SJSA1 (cell line): ENCODE data around the gene PRMT1. TPM values are rescaled to one million over a fixed set of nuclear protein-coding genes. Genes with fewer than 3 reads are reported as not detected.

Experiments
- DNase-seq, 2 experiments: peaks; one replicate each; pipeline ENCODE4 v3.0.0-alpha.2; 2015 to 2020; ENCODE audit warnings: low spot score in 2 of 2, low read depth in 1 of 2
- H3K27ac ChIP-seq: fragments of 250-450 bp; sonication (Bioruptor Pico); 2 replicates; pipeline ENCODE4 v1.5.1; 2020; ENCODE audit warnings: mild to moderate bottlenecking, moderate library complexity
- H3K27me3 ChIP-seq: fragments of 250-450 bp; sonication (Bioruptor Pico); replicated peaks from 2 replicates; pipeline ENCODE4 v1.5.1; 2020; ENCODE audit warnings: mild to moderate bottlenecking, moderate library complexity
- H3K36me3 ChIP-seq: fragments of 250-450 bp; sonication (Bioruptor Pico); 2 replicates; pipeline ENCODE4 v1.5.1; 2020; ENCODE audit warnings: mild to moderate bottlenecking
- H3K4me1 ChIP-seq: fragments of 250-450 bp; sonication (Bioruptor Pico); replicated peaks from 2 replicates; pipeline ENCODE4 v1.6.1; 2021; ENCODE audit warnings: mild to moderate bottlenecking
- H3K4me3 ChIP-seq: fragments of 250-450 bp; sonication (Bioruptor Pico); 2 replicates; pipeline ENCODE4 v1.5.1; 2020; ENCODE audit warnings: mild to moderate bottlenecking
- H3K9me3 ChIP-seq: fragments of 250-450 bp; sonication (Bioruptor Pico); replicated peaks from 2 replicates; pipeline ENCODE4 v1.5.1; 2020; ENCODE audit warnings: mild to moderate bottlenecking
- total RNA-seq: library from RNA; depleted of rRNA; stranded (reverse); fragments of >200 nt; shearing (Covaris generic); gene quantifications from 2 replicates; pipeline ENCODE4 v1.2.3, GENCODE V29; 2014

Gene PRMT1
- total RNA-seq, 1 experiment from 2014 or later, result 421 TPM

DNA sequence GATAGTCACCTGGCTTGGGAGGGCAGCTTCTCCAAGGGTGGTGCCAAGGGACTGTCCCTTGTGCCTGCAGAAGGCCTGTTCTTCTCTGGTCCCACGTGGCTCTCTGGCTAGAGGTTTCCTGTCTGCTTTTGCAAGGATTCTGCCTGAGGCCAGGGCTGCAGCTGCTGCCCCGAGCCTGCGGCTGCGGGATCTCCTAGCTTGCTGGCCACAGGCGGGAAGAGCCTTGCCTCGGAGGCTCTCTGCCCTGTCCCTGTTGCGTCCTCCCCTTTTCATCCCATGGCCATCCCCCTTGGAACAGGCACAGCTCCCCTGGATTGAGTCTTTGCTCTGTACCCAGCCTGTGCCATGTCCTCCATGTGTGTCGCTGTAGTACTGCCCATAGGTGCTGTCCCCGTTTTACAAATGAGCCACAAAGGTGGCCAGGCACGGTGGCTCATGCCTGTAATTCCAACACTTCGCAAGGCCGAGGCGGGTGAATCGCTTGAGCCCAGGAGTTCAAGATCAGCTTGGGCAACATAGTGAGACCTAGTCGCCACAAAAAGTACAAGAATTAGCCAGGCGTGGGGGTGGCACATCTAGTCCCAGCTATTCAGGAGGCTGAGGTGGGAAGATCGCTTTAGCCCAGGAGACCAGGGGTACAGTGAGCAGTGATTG, 20.5 kb upstream of the PRMT1 start:
- H3K4me1 ChIP-seq, result no peaks in the 10 kb centered on the region
- H3K4me3 ChIP-seq, result no peak overlapping the region
- no peaks in the 10 kb centered on the region for H3K27me3 ChIP-seq
- H3K36me3 ChIP-seq, result peaks cover 88% of the 10 kb centered on the region
- no peak for DNase-seq
- H3K27ac ChIP-seq, result no peak overlapping the region
- H3K9me3 ChIP-seq, result no peaks in the 10 kb centered on the region

DNA sequence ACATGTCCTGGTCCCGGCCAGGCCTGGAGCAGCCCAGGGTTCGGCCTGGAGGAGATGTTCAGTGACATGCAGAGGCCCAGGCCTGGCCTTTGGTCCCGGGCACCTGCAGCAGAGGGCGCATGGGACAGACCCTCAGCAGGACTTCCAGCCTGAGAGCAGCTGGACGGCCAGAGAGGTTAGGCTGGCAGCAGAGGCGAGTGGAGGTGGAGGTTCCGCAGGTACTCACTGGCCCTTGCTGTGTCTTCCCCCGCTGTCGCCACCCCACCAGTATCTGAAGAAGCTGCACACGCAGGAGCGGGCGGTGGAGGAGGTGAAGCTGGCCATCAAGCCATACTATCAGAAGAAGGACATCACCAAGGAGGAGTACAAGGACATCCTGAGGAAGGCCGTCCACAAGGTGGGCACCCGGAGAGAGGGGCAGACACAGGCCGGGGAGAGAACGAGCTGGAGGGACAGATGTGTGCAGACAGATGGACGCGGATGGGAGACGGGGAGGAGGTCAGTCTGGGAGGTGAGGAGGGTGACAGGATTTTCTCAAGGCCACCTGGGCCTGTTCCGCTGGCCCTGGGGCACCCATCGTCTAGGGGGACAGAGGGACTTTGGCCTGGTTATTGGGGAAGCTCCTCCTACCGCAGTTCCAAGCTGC, 19.5 kb upstream of the PRMT1 start:
- DNase-seq, result no peak
- peaks cover 92% of the 10 kb centered on the region for H3K36me3 ChIP-seq

DNA sequence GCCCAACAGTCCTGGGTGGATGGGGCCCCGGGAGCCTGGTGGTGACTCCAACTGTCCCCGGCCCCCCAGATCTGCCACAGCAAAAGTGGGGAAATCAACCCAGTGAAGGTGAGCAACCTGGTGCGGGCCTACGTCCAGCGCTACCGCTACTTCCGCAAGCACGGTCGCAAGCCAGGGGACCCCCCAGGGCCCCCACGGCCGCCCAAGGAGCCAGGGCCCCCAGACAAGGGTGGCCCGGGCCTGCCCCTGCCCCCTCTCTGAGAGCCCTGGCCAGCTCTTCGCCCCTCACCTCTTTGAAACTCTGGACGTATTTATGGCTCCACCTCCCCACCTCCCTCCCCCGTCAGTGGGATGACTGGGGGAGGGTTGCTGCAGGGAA, 18.9 kb upstream of the PRMT1 start:
- H3K27me3 ChIP-seq, result no peaks in the 10 kb centered on the region

More for the DNA sequence above, 19.5 kb upstream of the PRMT1 start:
- H3K27ac ChIP-seq, result no peak overlapping the region
- no peak overlapping the region for H3K4me3 ChIP-seq
- no peaks in the 10 kb centered on the region for H3K9me3 ChIP-seq
- no peaks in the 10 kb centered on the region for H3K27me3 ChIP-seq
- no peaks in the 10 kb centered on the region for H3K4me1 ChIP-seq

DNA sequence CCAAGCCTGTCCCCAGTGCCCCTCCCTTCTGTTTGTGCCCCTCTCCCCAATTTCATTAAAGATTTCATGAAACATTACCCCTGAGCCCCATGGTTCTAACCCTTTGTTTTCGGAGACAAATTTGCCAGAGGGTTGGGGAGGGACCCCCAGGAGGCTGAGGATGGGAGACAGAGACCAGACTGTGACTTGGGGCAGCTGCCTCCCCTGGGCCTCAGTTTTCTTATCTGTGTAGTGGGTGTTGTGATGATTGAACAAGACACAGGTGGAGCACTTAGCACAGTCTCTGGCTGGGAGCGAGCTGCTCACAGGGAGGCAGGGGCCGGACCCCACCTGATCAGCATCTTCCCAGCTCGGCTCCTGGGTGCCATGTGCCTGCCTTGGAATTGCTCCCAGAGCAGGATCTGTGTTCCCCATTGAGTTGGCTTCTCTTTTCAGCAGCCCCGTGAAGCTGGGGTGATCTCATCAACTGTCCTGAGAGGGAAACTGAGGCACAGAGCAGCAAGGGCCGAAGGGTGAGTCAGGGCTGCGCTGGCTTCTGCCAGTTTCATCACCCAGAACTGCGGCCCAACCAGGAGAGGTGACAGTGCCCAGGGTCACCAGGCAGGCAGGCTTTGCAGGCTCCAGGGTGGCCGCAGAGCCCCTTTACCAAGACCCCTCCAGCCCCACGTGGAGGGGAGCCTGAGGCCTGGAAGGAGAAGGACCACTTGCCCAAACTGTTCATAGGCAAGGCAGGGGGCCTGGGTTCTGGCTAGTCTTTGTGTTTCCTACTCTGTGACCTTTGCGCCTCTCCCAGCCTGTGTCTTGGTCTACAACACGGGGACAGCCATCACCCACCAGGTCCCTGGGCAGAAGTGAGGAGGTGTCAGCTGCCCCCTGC, 18.3 kb upstream of the PRMT1 start:
- H3K36me3 ChIP-seq, result peaks cover 90% of the 10 kb centered on the region
- peaks cover 1% of the 10 kb centered on the region; the same call in 1 of the 2 replicates for H3K4me1 ChIP-seq
- no peak overlapping the region for H3K4me3 ChIP-seq
- no peaks in the 10 kb centered on the region for H3K9me3 ChIP-seq
- H3K27me3 ChIP-seq, result no peaks in the 10 kb centered on the region
- DNase-seq, result no peak
- H3K27ac ChIP-seq, result no peak overlapping the region

More for the DNA sequence above, 18.9 kb upstream of the PRMT1 start:
- Histone ChIP-seq H3K9me3 (no peaks in the 10 kb centered on the region), H3K4me1 (no peaks in the 10 kb centered on the region), H3K36me3 (peaks cover 93% of the 10 kb centered on the region), H3K4me3 (no peak overlapping the region), H3K27ac (no peak overlapping the region)
- no peak for DNase-seq

DNA sequence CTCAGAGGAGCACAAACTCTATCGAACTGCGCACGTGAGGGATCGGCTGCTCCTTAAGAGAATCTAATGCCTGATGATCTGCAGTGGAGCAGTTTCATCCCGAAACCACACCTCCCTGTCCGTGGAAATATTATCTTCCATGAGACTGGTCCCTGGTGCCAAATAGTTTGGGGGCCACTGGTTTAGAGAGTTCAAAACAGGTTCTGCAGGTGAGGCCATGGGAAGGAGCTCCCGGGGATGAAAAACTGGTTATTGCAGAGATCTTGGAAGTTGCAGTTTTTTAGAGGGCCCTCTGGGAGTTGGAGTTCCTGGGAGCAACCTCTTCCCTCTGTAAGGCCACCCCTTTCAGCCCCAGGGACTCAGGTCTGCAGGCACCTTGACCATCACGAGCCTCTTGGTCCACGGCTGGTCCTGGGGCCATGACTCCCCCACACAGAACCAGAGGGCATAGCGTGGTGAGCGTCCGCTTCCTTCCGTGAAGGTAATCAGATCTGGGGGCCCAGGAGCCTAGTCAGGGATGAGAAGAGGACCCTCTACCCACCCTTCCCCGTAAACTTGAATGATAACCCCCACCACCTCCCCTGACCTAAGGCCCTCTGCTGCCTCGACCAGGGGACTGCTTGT, 16.6 kb upstream of the PRMT1 start:
- Histone ChIP-seq H3K36me3 (peaks cover 76% of the 10 kb centered on the region), H3K4me3 (no peak overlapping the region), H3K9me3 (no peaks in the 10 kb centered on the region), H3K4me1 (peaks cover 6% of the 10 kb centered on the region; the same call in 1 of the 2 replicates), H3K27ac (no peak overlapping the region), H3K27me3 (no peaks in the 10 kb centered on the region)
- DNase-seq, result no peak

DNA sequence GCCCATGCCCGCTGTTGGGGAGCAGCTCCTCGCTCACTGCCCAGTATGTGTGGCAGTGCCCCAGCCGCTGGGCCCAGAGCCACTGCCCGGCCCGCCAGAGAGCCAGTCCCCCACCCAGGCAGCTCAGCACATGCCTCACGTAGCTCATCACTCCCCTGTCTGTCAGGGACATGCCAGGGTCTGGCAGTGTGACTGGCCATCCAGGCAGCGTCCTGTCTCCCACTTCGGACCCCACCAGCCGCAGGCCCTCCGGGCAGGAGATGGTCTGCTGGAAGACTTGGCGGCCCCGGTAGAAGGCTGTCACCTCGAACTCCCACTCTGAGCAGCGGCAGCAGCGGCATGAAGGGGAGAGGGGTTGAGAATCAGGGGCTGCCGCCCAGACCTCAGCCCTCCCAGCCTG, 15.1 kb upstream of the PRMT1 start:
- Histone ChIP-seq H3K4me1 (peaks cover 15% of the 10 kb centered on the region), H3K4me3 (no peak overlapping the region), H3K9me3 (no peaks in the 10 kb centered on the region), H3K36me3 (peaks cover 63% of the 10 kb centered on the region), H3K27ac (no peak overlapping the region), H3K27me3 (no peaks in the 10 kb centered on the region)
- DNase-seq, result no peak

DNA sequence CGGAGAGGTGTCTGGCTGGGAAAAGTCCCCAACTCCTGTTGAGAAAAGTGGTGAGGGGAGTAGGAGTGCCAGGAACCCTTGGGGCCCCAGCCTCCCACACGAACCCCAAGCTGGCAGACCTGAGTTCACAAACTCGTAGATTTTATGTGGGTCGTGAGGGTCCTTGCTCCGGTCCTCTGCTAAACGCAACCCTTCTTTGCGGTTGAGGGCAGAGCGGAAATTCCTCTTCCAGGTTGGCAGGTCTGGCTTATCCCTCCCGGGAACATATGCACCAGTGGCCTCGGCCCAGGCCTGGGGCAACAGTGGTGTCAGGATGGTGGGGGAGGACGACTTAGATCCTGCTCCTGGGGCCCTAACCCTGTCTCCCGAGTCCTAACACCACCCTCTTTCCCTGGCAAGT, 13.8 kb upstream of the PRMT1 start:
- H3K4me1 ChIP-seq, result peaks cover 20% of the 10 kb centered on the region
- no peak for DNase-seq

DNA sequence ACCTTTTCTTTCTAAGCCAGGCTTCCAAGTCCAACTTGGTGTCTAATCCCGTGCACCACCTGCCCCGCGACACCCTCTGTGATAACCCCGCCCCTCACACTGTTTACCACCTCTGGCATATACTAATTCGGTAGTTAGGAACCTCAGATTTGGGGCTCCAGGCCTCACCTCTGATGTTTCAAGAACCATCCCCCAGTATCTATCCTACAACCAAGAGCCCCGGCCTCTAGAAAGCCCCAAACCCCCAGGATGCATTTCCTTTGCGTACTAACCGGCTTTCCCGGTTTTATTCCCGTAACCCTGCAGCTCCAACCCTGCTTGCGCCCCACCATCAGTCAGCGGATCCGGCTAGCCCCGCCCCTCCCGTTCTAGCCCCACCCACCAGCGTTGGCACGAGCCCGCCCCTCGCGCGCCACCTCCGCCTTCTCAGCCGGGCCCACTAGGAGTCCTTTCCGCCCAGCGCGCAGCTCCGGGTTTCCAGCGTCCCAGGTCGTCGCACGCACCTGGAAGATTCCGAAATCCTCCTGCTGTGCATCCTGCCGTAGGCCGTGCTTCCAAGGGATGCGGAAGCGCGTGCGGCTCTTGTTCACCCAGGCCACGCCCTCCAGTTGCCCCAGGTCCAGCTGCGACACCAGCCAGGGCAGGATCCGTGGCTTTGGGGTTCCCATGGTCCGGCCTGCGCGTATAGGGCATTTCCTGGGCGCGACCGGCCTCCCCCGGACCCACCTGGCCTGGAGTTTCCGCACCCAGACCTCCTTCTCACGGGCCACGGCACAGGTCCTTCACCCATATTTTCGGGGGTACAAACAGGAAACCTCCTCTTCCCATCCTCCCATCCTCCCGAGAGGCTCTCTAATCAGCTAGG, 12.7 kb upstream of the PRMT1 start:
- Histone ChIP-seq H3K4me3 (peak overlapping the region; percentile 56), H3K9me3 (no peaks in the 10 kb centered on the region), H3K36me3 (peaks cover 57% of the 10 kb centered on the region), H3K27ac (0 out of 2 replicates have a peak overlapping the region, but pooled peaks have one; percentile 12), H3K4me1 (peaks cover 20% of the 10 kb centered on the region), H3K27me3 (no peaks in the 10 kb centered on the region)
- peak; percentile 80 to 91 for DNase-seq

More for the DNA sequence above, 13.8 kb upstream of the PRMT1 start:
- Histone ChIP-seq H3K36me3 (peaks cover 59% of the 10 kb centered on the region), H3K27me3 (no peaks in the 10 kb centered on the region), H3K9me3 (no peaks in the 10 kb centered on the region), H3K4me3 (no peak overlapping the region), H3K27ac (no peak overlapping the region)

DNA sequence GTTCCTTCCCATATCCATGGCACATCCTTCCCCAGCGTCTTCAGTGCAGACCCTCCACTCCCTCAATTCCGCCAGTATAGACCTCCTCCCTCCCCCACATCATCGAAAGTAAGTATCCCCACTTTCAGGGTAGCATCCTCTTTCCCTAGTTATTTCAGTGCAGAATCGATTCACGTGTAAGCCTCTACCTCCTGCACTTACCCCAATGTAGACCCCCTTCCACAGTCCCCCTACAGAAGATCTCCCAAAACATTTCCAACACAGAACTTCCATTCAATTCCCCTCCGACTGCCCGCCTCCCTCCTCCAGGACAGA, 12.1 kb upstream of the PRMT1 start:
- Histone ChIP-seq H3K4me1 (peaks cover 20% of the 10 kb centered on the region), H3K9me3 (no peaks in the 10 kb centered on the region), H3K27me3 (no peaks in the 10 kb centered on the region), H3K36me3 (peaks cover 56% of the 10 kb centered on the region), H3K27ac (peak overlapping the region; percentile 11), H3K4me3 (peak overlapping the region; percentile 56)
- no peak for DNase-seq

DNA sequence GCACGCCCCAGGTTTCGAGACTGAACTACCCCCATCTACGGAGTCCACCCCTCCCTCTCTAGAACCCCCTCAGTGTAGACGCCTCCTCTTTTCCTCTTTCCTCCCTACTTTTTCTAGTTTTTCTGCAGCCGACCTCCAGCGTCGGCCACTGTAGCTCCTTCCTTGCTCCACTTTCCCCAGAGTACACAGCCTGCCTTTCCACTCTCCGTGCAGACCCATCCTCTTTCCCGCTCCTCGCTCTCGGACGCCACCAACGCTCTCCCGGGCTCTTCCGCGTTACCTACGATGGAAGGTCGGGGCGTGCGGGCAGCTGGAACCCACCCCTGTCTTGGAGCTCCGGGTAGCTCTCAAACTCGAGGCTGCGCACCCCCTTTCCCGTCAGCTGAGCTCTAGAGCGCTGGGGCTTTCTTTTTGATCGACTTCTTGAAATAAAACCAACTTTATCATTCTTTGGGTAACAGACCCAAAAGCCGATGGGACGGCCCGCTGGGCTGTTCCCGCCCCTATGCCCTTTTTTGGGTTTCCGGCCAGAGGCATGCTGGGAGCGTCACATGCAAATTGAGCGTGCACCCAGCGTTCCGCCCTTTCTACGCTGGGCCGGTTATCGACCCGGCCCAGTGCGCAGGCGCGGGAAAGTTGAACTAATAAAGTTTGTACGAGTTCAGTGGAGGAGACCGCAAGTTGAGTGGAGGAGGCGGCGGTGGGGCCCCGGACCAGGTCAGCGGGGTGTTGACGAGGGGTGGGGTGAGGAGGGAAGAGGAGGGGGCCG, 11.5 kb upstream of the PRMT1 start, which contains the start of the genes BCL2L12 and IRF3:
TSS of gene BCL2L12 (plus strand) at position 583 of the 769 bp plus-strand sequence. CDS start 760 bp downstream, outside the sequence.
TSS of gene IRF3 (minus strand) at position 507 of the 769 bp plus-strand sequence. CDS start 1,019 bp downstream, outside the sequence.
- peak within 1 kb of the TSS; percentile 56 for H3K4me3 ChIP-seq

DNA sequence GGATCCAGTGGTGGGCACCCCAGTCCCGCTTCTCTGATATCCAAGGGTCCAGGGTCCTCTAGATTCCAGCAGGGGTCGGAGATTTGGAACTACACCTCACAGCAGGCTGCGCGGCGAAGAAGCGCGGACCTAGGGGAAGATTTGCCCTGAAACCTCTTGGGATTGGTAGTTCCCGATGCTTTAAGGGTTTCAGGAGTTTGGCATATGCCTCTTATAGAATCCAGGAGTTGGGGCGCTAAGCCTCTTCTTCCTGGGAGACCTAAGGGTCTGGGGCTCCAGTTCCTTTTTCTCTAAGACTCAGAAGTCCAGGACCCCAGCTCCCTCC, 11.0 kb upstream of the PRMT1 start:
- no peak for DNase-seq
- peaks cover 20% of the 10 kb centered on the region for H3K4me1 ChIP-seq
- H3K27ac ChIP-seq, result peak overlapping the region; percentile 11; the same call in 1 of the 2 replicates
- H3K36me3 ChIP-seq, result peaks cover 54% of the 10 kb centered on the region
- H3K4me3 ChIP-seq, result peak overlapping the region; percentile 56
- no peaks in the 10 kb centered on the region for H3K9me3 ChIP-seq
- H3K27me3 ChIP-seq, result no peaks in the 10 kb centered on the region

More for the DNA sequence above, 11.5 kb upstream of the PRMT1 start, which contains the start of the genes BCL2L12 and IRF3:
- H3K4me1 ChIP-seq, result peaks cover 20% of the 10 kb centered on the region
- DNase-seq, result peak; percentile 94 to 98
- no peaks in the 10 kb centered on the region for H3K9me3 ChIP-seq
- H3K36me3 ChIP-seq, result peaks cover 56% of the 10 kb centered on the region
- no peaks in the 10 kb centered on the region for H3K27me3 ChIP-seq
- peak within 1 kb of the TSS; percentile 12 for H3K27ac ChIP-seq

DNA sequence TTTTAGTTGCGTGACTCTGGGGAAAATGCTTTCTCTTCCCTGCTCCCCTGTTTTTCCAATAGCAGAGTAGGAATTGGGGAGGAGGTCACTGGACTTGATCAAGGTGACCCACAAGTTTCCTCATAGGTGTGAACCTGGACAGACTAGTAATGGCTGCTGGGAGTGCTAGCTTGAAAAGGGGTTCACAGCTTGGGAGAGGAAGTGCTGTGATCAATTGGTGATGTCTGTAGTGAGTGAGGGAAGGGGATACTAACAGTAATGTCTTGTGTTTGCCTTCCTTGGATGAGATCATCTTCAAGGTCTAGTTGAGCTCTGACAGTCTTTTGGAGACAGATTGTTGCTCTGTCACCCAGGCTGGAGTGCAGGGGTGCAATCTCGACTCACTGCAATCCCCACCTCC, 9.6 kb upstream of the PRMT1 start:
- no peak overlapping the region for H3K4me3 ChIP-seq
- DNase-seq, result no peak
- no peaks in the 10 kb centered on the region for H3K27me3 ChIP-seq
- peaks cover 49% of the 10 kb centered on the region for H3K36me3 ChIP-seq
- H3K27ac ChIP-seq, result no peak overlapping the region
- no peaks in the 10 kb centered on the region for H3K9me3 ChIP-seq
- peaks cover 25% of the 10 kb centered on the region for H3K4me1 ChIP-seq
